Ascending aorta (tissue), 2 donors: ENCODE measurements around the gene PTPRN2. TPM values are rescaled to one million over a fixed set of nuclear protein-coding genes. Genes with fewer than 3 reads are reported as not detected.

Experiments used
- DNase-seq, 2 donors: peaks; one replicate each; pipeline ENCODE4 v3.0.0-alpha.2; 2019; ENCODE audit warnings: low spot score in 2 of 2
- H3K27ac ChIP-seq, 2 donors: fragments of 200-600 bp; sonication (generic); one replicate each; pipeline ENCODE4 v1.5.1; 2016 to 2017; ENCODE audit warnings: mild to moderate bottlenecking in 1 of 2
- H3K27me3 ChIP-seq: fragments of 200-600 bp; sonication (generic); one replicate; pipeline ENCODE4 v1.5.1; 2017
- H3K36me3 ChIP-seq, 2 donors: fragments of 200-600 bp; sonication (generic); one replicate each; pipeline ENCODE4 v1.5.1; 2016
- H3K4me1 ChIP-seq, 2 donors: fragments of 200-600 bp; sonication (generic); one replicate each; pipeline ENCODE4 v1.5.1; 2016 to 2017; ENCODE audit warnings: mild to moderate bottlenecking in 1 of 2
- H3K4me3 ChIP-seq, 2 donors: fragments of 200-600 bp; sonication (generic); one replicate each; pipeline ENCODE4 v1.5.1; 2016 to 2017; ENCODE audit warnings: mild to moderate bottlenecking in 1 of 2
- H3K9me3 ChIP-seq, 2 donors: fragments of 200-600 bp; sonication (generic); one replicate each; pipeline ENCODE4 v1.5.1; 2016
- CTCF ChIP-seq, 3 experiments: fragments of 200-600 bp in 2 of 3; fragments of 450-650 bp in 1 of 3; sonication (generic) in 2 of 3; IDR thresholded peaks; one replicate each; pipeline ENCODE4 v1.5.1; 2016 to 2019; ENCODE audit warnings: antibody characterized with exemption in 3 of 3, mild to moderate bottlenecking in 1 of 3, moderate library complexity in 1 of 3
- intact Hi-C: fragments of 100-400 bp; cut with DNase I; formaldehyde crosslinking; loops from one replicate; pipeline ENCODE4 v1.15.1; 2023
- total RNA-seq: library from RNA; depleted of rRNA; stranded (reverse); fragments of >200 nt; gene quantifications from one replicate; pipeline ENCODE4 v1.1.0, GENCODE V29; 2016

PTPRN2 gene
- total RNA-seq, 1 donor from 2014 or later = 7.3 TPM

- H3K36me3 ChIP-seq = no peaks in the 10 kb centered on the region
- H3K27ac ChIP-seq = no peak overlapping the region
- no peak for DNase-seq
- no peaks in the 10 kb centered on the region for H3K4me1 ChIP-seq
- H3K27me3 ChIP-seq = no peaks in the 10 kb centered on the region
- TF ChIP-seq CTCF (IDR thresholded peaks at IDR 0.05) = no peak
- H3K9me3 ChIP-seq = no peaks in the 10 kb centered on the region
- intact Hi-C loops = no loop called here
- no peak overlapping the region for H3K4me3 ChIP-seq
Measured at GRCh38 chr7:157844611-157845010, 743.0 kb downstream of the PTPRN2 start.

GRCh38 chr7:157844141-157844540 lies 743.5 kb downstream of the PTPRN2 start:
- no peak for DNase-seq
- Histone ChIP-seq H3K27me3 (no peaks in the 10 kb centered on the region), H3K27ac (no peak overlapping the region), H3K4me3 (no peak overlapping the region), H3K36me3 (no peaks in the 10 kb centered on the region), H3K9me3 (no peaks in the 10 kb centered on the region), H3K4me1 (no peaks in the 10 kb centered on the region)
- TF ChIP-seq CTCF (IDR thresholded peaks at IDR 0.05) = no peak
- intact Hi-C loops = no loop called here

- Histone ChIP-seq H3K27ac (no peak overlapping the region), H3K27me3 (no peaks in the 10 kb centered on the region), H3K4me3 (no peak overlapping the region), H3K4me1 (no peaks in the 10 kb centered on the region), H3K9me3 (no peaks in the 10 kb centered on the region), H3K36me3 (no peaks in the 10 kb centered on the region)
- DNase-seq = no peak
- intact Hi-C loops = no loop called here
- TF ChIP-seq CTCF (IDR thresholded peaks at IDR 0.05) = no peak
Measured at GRCh38 chr7:157843336-157844140, 744.1 kb downstream of the PTPRN2 start.

- Histone ChIP-seq H3K4me3 (no peak overlapping the region), H3K9me3 (no peaks in the 10 kb centered on the region), H3K27me3 (no peaks in the 10 kb centered on the region), H3K36me3 (no peaks in the 10 kb centered on the region), H3K4me1 (no peaks in the 10 kb centered on the region), H3K27ac (no peak overlapping the region)
- intact Hi-C loops = no loop called here
- TF ChIP-seq CTCF (IDR thresholded peaks at IDR 0.05) = no peak
- DNase-seq = no peak
Measured at GRCh38 chr7:157841773-157842370, 745.8 kb downstream of the PTPRN2 start.

GRCh38 chr7:157840914-157841772 lies 746.5 kb downstream of the PTPRN2 start:
- H3K36me3 ChIP-seq = no peaks in the 10 kb centered on the region
- no peak for DNase-seq
- no peaks in the 10 kb centered on the region for H3K9me3 ChIP-seq
- no peaks in the 10 kb centered on the region for H3K27me3 ChIP-seq
- H3K4me3 ChIP-seq = no peak overlapping the region
- H3K4me1 ChIP-seq = no peaks in the 10 kb centered on the region
- no peak for TF ChIP-seq CTCF (IDR thresholded peaks at IDR 0.05)
- intact Hi-C loops = no loop called here
- H3K27ac ChIP-seq = no peak overlapping the region
